Activated CD4-positive, alpha-beta T cell treated with anti-CD3 and anti-CD28 coated beads for 48 hours (primary cell): Measurements from ENCODE around the gene PCDHB11.
"Not testable (repeated sequence)": the region's sequence is repeated elsewhere in the genome, so short reads cannot be mapped to it uniquely, and the experiment has no call there.

Experiments
- DNase-seq: peaks from one replicate; pipeline ENCODE4 v3.0.0-alpha.2; 2020

Gene PCDHB11

DNA sequence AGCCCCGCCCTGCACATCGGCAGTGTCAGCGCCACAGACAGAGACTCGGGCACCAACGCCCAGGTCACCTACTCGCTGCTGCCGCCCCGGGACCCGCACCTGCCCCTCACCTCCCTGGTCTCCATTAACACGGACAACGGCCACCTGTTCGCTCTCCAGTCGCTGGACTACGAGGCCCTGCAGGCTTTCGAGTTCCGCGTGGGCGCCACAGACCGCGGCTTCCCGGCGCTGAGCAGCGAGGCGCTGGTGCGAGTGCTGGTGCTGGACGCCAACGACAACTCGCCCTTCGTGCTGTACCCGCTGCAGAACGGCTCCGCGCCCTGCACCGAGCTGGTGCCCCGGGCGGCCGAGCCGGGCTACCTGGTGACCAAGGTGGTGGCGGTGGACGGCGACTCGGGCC is 47.5 kb downstream of the PCDHB11 start:
- DNase-seq: not testable (repeated sequence)

DNA sequence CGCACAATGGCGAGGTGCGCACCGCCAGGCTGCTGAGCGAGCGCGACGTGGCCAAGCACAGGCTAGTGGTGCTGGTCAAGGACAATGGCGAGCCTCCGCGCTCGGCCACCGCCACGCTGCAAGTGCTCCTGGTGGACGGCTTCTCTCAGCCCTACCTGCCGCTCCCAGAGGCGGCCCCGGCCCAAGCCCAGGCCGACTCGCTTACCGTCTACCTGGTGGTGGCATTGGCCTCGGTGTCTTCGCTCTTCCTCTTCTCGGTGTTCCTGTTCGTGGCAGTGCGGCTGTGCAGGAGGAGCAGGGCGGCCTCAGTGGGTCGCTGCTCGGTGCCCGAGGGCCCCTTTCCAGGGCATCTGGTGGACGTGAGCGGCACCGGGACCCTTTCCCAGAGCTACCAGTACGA is 48.0 kb downstream of the PCDHB11 start:
- DNase-seq: not testable (repeated sequence)

DNA sequence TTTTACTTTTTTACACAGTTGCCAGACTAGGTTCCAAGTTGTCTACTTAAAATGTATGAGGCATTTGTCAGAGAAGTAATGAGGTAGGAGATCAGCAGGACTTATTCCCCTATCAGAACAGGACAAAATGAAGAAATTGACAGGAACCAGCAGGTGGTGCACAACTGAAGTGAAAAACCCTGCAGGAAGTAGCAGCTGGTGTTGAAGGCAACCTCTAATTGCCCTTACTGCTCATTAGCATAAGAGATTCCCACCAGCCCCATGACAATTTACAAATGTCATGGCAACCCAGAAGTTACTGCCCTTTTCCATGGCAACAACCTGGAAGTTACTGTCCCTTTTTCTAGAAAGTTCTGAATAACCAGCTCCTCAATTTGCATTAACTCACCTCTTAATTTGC is 51.1 kb downstream of the PCDHB11 start:
- no peak for DNase-seq
